SK-N-SH (cell line): ENCODE data around the gene NR3C1. TPM values are rescaled to one million over a fixed set of nuclear protein-coding genes. Genes with fewer than 3 reads are reported as not detected.
A peak's percentile ranks its signal among the peaks of the same experiment; 100 is the strongest.

Source experiments
- CTCF ChIA-PET: fragments of 300-600, 350-600 bp; formaldehyde crosslinking; extraction: SDS; loops from one replicate; lab custom pipeline; 2021; lab: Yijun Ruan, JAX
- POLR2A ChIA-PET: fragments of 350-600 bp; sonication (Branson Sonifier 250); formaldehyde crosslinking; extraction: SDS; loops from one replicate; lab custom pipeline; 2020; ENCODE audit warnings: antibody characterized with exemption, inconsistent platforms; lab: Yijun Ruan, JAX
- DNase-seq: peaks from one replicate; pipeline ENCODE4 v3.0.0; 2012
- H2AFZ ChIP-seq: fragments of 200-600 bp; sonication (generic); 2 replicates; pipeline ENCODE4 v1.8.1; 2016; ENCODE audit warnings: antibody characterized with exemption, mild to moderate bottlenecking, low read depth
- H3F3A ChIP-seq: fragments of 200-600 bp; sonication (generic); replicated peaks from 2 replicates; pipeline ENCODE3; 2016; ENCODE audit warnings: antibody characterized with exemption, mild to moderate bottlenecking; ENCODE audit not compliant: insufficient read depth
- H3K27ac ChIP-seq, 2 experiments: fragments of 200-500 bp in 1 of 2; fragments of 200-600 bp in 1 of 2; sonication (Bioruptor generic) in 1 of 2; sonication (generic), shearing (Covaris generic) in 1 of 2; 2 replicates each; pipeline versions ENCODE4 v1.5.1 to v1.6.1; 2014 to 2016; ENCODE audit warnings: low read depth in 2 of 2, inconsistent platforms in 1 of 2, low read length in 1 of 2, mild to moderate bottlenecking in 1 of 2, mixed read lengths in 1 of 2
- H3K27me3 ChIP-seq: fragments of 200-600 bp; sonication (generic), shearing (Covaris generic); 2 replicates; pipeline ENCODE4 v1.6.1; 2016; ENCODE audit warnings: mixed run types; ENCODE audit not compliant: insufficient read depth
- H3K36me3 ChIP-seq, 2 experiments: fragments of 200-500 bp in 1 of 2; fragments of 200-600 bp in 1 of 2; sonication (Bioruptor generic) in 1 of 2; sonication (generic) in 1 of 2; replicated peaks in 1 of 2; 2 replicates each; pipeline versions ENCODE3 to v1.5.1; 2014 to 2016; ENCODE audit warnings: low read length in 1 of 2, mild to moderate bottlenecking in 1 of 2; ENCODE audit not compliant: insufficient read depth in 2 of 2, control insufficient read depth in 1 of 2
- H3K4me1 ChIP-seq, 2 experiments: fragments of 200-500 bp in 1 of 2; fragments of 200-600 bp in 1 of 2; sonication (Bioruptor generic) in 1 of 2; sonication (generic), shearing (Covaris generic) in 1 of 2; 2 replicates each; pipeline versions ENCODE4 v1.5.1 to v1.6.1; 2014 to 2016; ENCODE audit warnings: low read depth in 1 of 2, low read length in 1 of 2, mixed run types in 1 of 2; ENCODE audit not compliant: insufficient read depth in 2 of 2, control insufficient read depth in 1 of 2
- H3K4me2 ChIP-seq: fragments of 200-600 bp; sonication (generic), shearing (Covaris generic); 2 replicates; pipeline ENCODE4 v1.6.1; 2017; ENCODE audit warnings: mixed run types
- H3K4me3 ChIP-seq, 2 experiments: fragments of 200-500 bp in 1 of 2; fragments of 200-600 bp in 1 of 2; sonication (Bioruptor generic) in 1 of 2; sonication (generic), shearing (Covaris generic) in 1 of 2; 2 replicates each; pipeline versions ENCODE4 v1.5.1 to v1.8.1; 2014 to 2016; ENCODE audit warnings: low read depth in 2 of 2, inconsistent platforms in 1 of 2, low read length in 1 of 2, mild to moderate bottlenecking in 1 of 2, mixed read lengths in 1 of 2, moderate library complexity in 1 of 2
- H3K79me2 ChIP-seq: fragments of 200-600 bp; sonication (generic); 2 replicates; pipeline ENCODE4 v1.8.1; 2017; ENCODE audit warnings: mild to moderate bottlenecking; ENCODE audit not compliant: insufficient read depth
- H3K9ac ChIP-seq: fragments of 200-600 bp; sonication (generic); 2 replicates; pipeline ENCODE4 v1.6.1; 2017; ENCODE audit warnings: mixed run types
- H3K9me2 ChIP-seq: fragments of 200-600 bp; sonication (generic); 2 replicates; pipeline ENCODE4 v1.6.1; 2017; ENCODE audit warnings: mixed run types
- H3K9me3 ChIP-seq: fragments of 200-600 bp; sonication (generic); 2 replicates; pipeline ENCODE4 v1.6.1; 2017; ENCODE audit warnings: mixed run types, mild to moderate bottlenecking, moderate library complexity
- H4K20me1 ChIP-seq: fragments of 200-600 bp; sonication (generic); 2 replicates; pipeline ENCODE4 v1.6.1; 2017; ENCODE audit warnings: mild to moderate bottlenecking, mixed run types; ENCODE audit not compliant: insufficient read depth
- CHD2 ChIP-seq: fragments of 150-350 bp; IDR thresholded peaks from 2 replicates; pipeline ENCODE4 v1.6.1; 2018; ENCODE audit warnings: low read length; ENCODE audit not compliant: partially characterized antibody
- ELF1 ChIP-seq: IDR thresholded peaks from 2 replicates; pipeline ENCODE4 v1.4.0; 2012
- EP300 ChIP-seq, 2 experiments: IDR thresholded peaks; 2 replicates each; pipeline versions ENCODE4 v1.4.0 to v1.6.1; 2012; ENCODE audit warnings: borderline replicate concordance in 1 of 2, low read depth in 1 of 2, low read length in 1 of 2
- FOSL2 ChIP-seq: IDR thresholded peaks from 2 replicates; pipeline ENCODE4 v1.4.0; 2012; ENCODE audit warnings: low read depth, mild to moderate bottlenecking, moderate library complexity, borderline replicate concordance
- FOXJ3 ChIP-seq: sonication (generic); formaldehyde crosslinking; IDR thresholded peaks from 2 replicates; pipeline ENCODE4 v1.5.1; 2020; ENCODE audit warnings: mild to moderate bottlenecking, missing genetic modification reagents
- MXI1 ChIP-seq: IDR thresholded peaks from 2 replicates; pipeline ENCODE4 v1.6.1; 2012; ENCODE audit warnings: mild to moderate bottlenecking, low read depth, low read length, improper control_type of control experiment
- NFIC ChIP-seq: IDR thresholded peaks from 2 replicates; pipeline ENCODE4 v1.4.0; 2012; ENCODE audit warnings: borderline replicate concordance
- NRF1 ChIP-seq: IDR thresholded peaks from 2 replicates; pipeline ENCODE4 v1.6.1; 2012; ENCODE audit warnings: low read depth, mild to moderate bottlenecking, low read length
- PBX3 ChIP-seq: IDR thresholded peaks from 2 replicates; pipeline ENCODE4; 2012
- POLR2AphosphoS5 ChIP-seq: IDR thresholded peaks from 2 replicates; pipeline ENCODE4 v1.6.1; 2012; ENCODE audit warnings: low read depth, low read length
- RXRA ChIP-seq: IDR thresholded peaks from 2 replicates; pipeline ENCODE4 v1.4.0; 2012; ENCODE audit warnings: low read depth, mild to moderate bottlenecking, borderline replicate concordance
- SIN3A ChIP-seq: IDR thresholded peaks from 2 replicates; pipeline ENCODE4 v1.6.1; 2012; ENCODE audit warnings: low read depth, mild to moderate bottlenecking, low read length, moderate library complexity, borderline replicate concordance
- SMC3 ChIP-seq: IDR thresholded peaks from 2 replicates; pipeline ENCODE4 v1.6.1; 2012; ENCODE audit warnings: low read depth, low read length, improper control_type of control experiment
- TEAD4 ChIP-seq: IDR thresholded peaks from 2 replicates; pipeline ENCODE4 v1.4.0; 2012; ENCODE audit warnings: mild to moderate bottlenecking, borderline replicate concordance; ENCODE audit not compliant: insufficient read depth
- YY1 ChIP-seq: IDR thresholded peaks from 2 replicates; pipeline ENCODE4 v1.4.0; 2012; ENCODE audit warnings: low read depth, mild to moderate bottlenecking
- WGBS: methylation state at CpG from one replicate; pipeline ENCODE4 v1.1.6; 2017; ENCODE audit warnings: low lambda C conversion rate; 5-methylcytosine and 5-hydroxymethylcytosine counted together
- polyA plus RNA-seq, 3 experiments: library from polyadenylated mRNA; depleted of rRNA; stranded (reverse); fragments of >200 nt; gene quantifications; 2 replicates each; pipeline ENCODE4 v1.2.3, GENCODE V29; 2012
- TF ChIP-seq, protein P1 (sequence below): fragments of 150-350 bp; IDR thresholded peaks from 2 replicates; pipeline ENCODE4 v1.6.1; 2016; ENCODE audit warnings: mild to moderate bottlenecking, low read depth, low read length
- TF ChIP-seq, protein P2 (sequence below): IDR thresholded peaks from 2 replicates; pipeline ENCODE4 v1.4.0; 2012; ENCODE audit warnings: low read depth, borderline replicate concordance
- TF ChIP-seq, protein P3 (sequence below): IDR thresholded peaks from 2 replicates; pipeline ENCODE4 v1.6.1; 2012; ENCODE audit warnings: mild to moderate bottlenecking, low read depth, low read length, moderate library complexity

Gene NR3C1
- polyA plus RNA-seq, 1 of the 3 experiments (the other 2 are of a cell fraction), result 7.1 TPM

DNA sequence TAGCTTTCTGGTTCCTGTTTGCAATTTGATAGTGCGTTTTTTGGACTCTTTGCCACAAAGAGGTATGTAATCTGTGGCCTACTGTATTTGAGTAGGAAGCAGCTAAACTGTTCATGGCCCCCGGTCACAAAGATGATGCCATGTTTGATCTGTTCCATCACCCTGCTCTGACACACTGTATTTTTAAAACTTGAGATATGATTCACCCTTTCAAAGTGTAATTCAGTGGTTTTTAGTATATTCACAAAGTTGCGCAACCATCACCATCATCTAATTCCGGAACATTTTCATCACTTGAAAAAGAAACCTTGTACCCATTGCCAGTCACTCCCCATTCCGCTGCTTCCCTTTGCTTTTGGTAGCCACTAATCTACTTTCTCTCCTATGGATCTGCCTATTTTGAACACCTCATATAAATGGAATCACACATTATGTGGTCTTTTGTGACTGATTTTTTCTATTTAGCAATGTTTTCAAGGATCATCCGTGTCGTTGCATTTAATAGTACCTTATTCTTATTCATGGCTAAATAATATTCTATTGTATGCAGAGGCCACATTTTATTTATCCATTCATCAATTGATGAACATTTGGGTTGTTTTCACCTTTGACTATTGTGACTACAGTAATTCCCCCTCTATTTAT lies 141.6 kb downstream of the NR3C1 start:
- Histone ChIP-seq H3K4me3 (no peak overlapping the region), H3K9me3 (no peaks in the 10 kb centered on the region), H3K36me3 (no peaks in the 10 kb centered on the region), H3K27me3 (no peaks in the 10 kb centered on the region), H4K20me1 (no peaks in the 10 kb centered on the region), H3K27ac (peak overlapping the region in 1 of 2 experiments; percentile 79; a peak in 2 of 4 replicates), H3K9me2 (no peaks in the 10 kb centered on the region), H3F3A (peaks cover 14% of the 10 kb centered on the region), H3K79me2 (no peaks in the 10 kb centered on the region), H3K9ac (no peak overlapping the region), H2AFZ (peak overlapping the region; percentile 44; the same call in 1 of the 2 replicates), H3K4me2 (no peak overlapping the region), H3K4me1 (no peaks in the 10 kb centered on the region)
- TF ChIP-seq NRF1, result no peak
- TF ChIP-seq CHD2, result no peak
- TF ChIP-seq FOXJ3 (CRISPR knock-in tag), result no peak
- TF ChIP-seq NFIC, result no peak
- no peak for TF ChIP-seq PBX3
- TF ChIP-seq YY1, result no peak
- TF ChIP-seq MXI1, result no peak
- no peak for TF ChIP-seq EP300 (IDR thresholded peaks at IDR 0.05; ENCODE audit: borderline replicate concordance in 1 of 2, low read depth in 1 of 2, low read length in 1 of 2)
- TF ChIP-seq, protein P1, sequence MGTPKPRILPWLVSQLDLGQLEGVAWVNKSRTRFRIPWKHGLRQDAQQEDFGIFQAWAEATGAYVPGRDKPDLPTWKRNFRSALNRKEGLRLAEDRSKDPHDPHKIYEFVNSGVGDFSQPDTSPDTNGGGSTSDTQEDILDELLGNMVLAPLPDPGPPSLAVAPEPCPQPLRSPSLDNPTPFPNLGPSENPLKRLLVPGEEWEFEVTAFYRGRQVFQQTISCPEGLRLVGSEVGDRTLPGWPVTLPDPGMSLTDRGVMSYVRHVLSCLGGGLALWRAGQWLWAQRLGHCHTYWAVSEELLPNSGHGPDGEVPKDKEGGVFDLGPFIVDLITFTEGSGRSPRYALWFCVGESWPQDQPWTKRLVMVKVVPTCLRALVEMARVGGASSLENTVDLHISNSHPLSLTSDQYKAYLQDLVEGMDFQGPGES, result no peak
- no peak for TF ChIP-seq RXRA
- CTCF ChIA-PET, result no interaction called here
- DNase-seq, result no peak
- 94% methylated on average over 7 of the region's 7 CpGs for WGBS
- POLR2A ChIA-PET, result no interaction called here

- no peaks in the 10 kb centered on the region for H3K9me2 ChIP-seq
- H4K20me1 ChIP-seq, result no peaks in the 10 kb centered on the region
- DNase-seq, result no peak
- H3K9me3 ChIP-seq, result no peaks in the 10 kb centered on the region
- H3K27me3 ChIP-seq, result no peaks in the 10 kb centered on the region
- no peak overlapping the region for H3K4me2 ChIP-seq
- no peak overlapping the region for H3K9ac ChIP-seq
- H3K4me3 ChIP-seq, result no peak overlapping the region
- H2AFZ ChIP-seq, result no peak overlapping the region
- WGBS, result 94% methylated on average over 6 of the region's 7 CpGs
- H3K4me1 ChIP-seq, result no peaks in the 10 kb centered on the region
- no peaks in the 10 kb centered on the region for H3K79me2 ChIP-seq
- no peak overlapping the region for H3K27ac ChIP-seq
- no peaks in the 10 kb centered on the region for H3K36me3 ChIP-seq
- POLR2A ChIA-PET, result no interaction called here
- CTCF ChIA-PET, result no interaction called here
- TF ChIP-seq FOSL2 (no peak), ELF1 (no peak), SIN3A (no peak), TEAD4 (no peak), POLR2AphosphoS5 (no peak), SMC3 (no peak)
- TF ChIP-seq, protein P2, sequence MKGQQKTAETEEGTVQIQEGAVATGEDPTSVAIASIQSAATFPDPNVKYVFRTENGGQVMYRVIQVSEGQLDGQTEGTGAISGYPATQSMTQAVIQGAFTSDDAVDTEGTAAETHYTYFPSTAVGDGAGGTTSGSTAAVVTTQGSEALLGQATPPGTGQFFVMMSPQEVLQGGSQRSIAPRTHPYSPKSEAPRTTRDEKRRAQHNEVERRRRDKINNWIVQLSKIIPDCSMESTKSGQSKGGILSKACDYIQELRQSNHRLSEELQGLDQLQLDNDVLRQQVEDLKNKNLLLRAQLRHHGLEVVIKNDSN, result no peak
- TF ChIP-seq, protein P3, sequence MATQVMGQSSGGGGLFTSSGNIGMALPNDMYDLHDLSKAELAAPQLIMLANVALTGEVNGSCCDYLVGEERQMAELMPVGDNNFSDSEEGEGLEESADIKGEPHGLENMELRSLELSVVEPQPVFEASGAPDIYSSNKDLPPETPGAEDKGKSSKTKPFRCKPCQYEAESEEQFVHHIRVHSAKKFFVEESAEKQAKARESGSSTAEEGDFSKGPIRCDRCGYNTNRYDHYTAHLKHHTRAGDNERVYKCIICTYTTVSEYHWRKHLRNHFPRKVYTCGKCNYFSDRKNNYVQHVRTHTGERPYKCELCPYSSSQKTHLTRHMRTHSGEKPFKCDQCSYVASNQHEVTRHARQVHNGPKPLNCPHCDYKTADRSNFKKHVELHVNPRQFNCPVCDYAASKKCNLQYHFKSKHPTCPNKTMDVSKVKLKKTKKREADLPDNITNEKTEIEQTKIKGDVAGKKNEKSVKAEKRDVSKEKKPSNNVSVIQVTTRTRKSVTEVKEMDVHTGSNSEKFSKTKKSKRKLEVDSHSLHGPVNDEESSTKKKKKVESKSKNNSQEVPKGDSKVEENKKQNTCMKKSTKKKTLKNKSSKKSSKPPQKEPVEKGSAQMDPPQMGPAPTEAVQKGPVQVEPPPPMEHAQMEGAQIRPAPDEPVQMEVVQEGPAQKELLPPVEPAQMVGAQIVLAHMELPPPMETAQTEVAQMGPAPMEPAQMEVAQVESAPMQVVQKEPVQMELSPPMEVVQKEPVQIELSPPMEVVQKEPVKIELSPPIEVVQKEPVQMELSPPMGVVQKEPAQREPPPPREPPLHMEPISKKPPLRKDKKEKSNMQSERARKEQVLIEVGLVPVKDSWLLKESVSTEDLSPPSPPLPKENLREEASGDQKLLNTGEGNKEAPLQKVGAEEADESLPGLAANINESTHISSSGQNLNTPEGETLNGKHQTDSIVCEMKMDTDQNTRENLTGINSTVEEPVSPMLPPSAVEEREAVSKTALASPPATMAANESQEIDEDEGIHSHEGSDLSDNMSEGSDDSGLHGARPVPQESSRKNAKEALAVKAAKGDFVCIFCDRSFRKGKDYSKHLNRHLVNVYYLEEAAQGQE, result no peak
- H3F3A ChIP-seq, result peaks cover 20% of the 10 kb centered on the region
Observed at GRCh38 chr5:143259254-143259605, 144.3 kb downstream of the NR3C1 start.
